ENCODE measurements around the gene SEMG2. TPM values are rescaled to one million over a fixed set of nuclear protein-coding genes. Genes with fewer than 3 reads are reported as not detected.

The SEMG2 gene
- not detected for total RNA-seq

GRCh38 chr20:45221076-45221475 is at the start of gene SEMG2:
TSS of gene SEMG2 (plus strand) at chr20:45221373. CDS start at chr20:45221390, 17 bp downstream.
- Mint-ChIP-seq H3K27me3 (peaks cover 27 to 50% of the 10 kb centered on the region in 2 donors), H3K27ac (no peak within 1 kb of the TSS), H3K9me3 (no peaks in the 10 kb centered on the region), H3K4me3 (no peak within 1 kb of the TSS), H3K4me1 (ENCODE audit: low read depth in 2 of 2) (no peaks in the 10 kb centered on the region), H3K36me3 (no peaks in the 10 kb centered on the region)
- no peak for DNase-seq (ENCODE audit: low spot score)
- no peak for ATAC-seq

GRCh38 chr20:45173522-45173921 is 47.7 kb upstream of the SEMG2 start:
- no peak for DNase-seq (ENCODE audit: low spot score)
- Mint-ChIP-seq H3K4me1 (ENCODE audit: low read depth in 2 of 2) (no peaks in the 10 kb centered on the region), H3K36me3 (no peaks in the 10 kb centered on the region), H3K9me3 (no peaks in the 10 kb centered on the region), H3K4me3 (no peak overlapping the region), H3K27me3 (peaks cover 8 to 27% of the 10 kb centered on the region in 2 donors), H3K27ac (no peak overlapping the region)
- ATAC-seq, result no peak

GRCh38 chr20:45174434-45175364 is 46.5 kb upstream of the SEMG2 start, which contains the start of gene PI3:
TSS of gene PI3 (plus strand) at chr20:45174902. CDS start at chr20:45174923, 21 bp downstream.
- H3K27me3 Mint-ChIP-seq, result peaks cover 10 to 27% of the 10 kb centered on the region in 2 donors
- DNase-seq (ENCODE audit: low spot score) (no peak), ATAC-seq (no peak)
- H3K9me3 Mint-ChIP-seq, result no peaks in the 10 kb centered on the region
- H3K36me3 Mint-ChIP-seq, result no peaks in the 10 kb centered on the region
- H3K4me1 Mint-ChIP-seq (ENCODE audit: low read depth in 2 of 2), result no peaks in the 10 kb centered on the region
- no peak within 1 kb of the TSS for H3K27ac Mint-ChIP-seq
- H3K4me3 Mint-ChIP-seq, result no peak within 1 kb of the TSS

GRCh38 chr20:45176526-45177267 is 44.5 kb upstream of the SEMG2 start:
- Mint-ChIP-seq H3K9me3 (no peaks in the 10 kb centered on the region), H3K27ac (no peak overlapping the region), H3K4me1 (ENCODE audit: low read depth in 2 of 2) (no peaks in the 10 kb centered on the region), H3K36me3 (no peaks in the 10 kb centered on the region), H3K27me3 (peaks cover 10 to 20% of the 10 kb centered on the region in 2 donors), H3K4me3 (no peak overlapping the region)
- DNase-seq (ENCODE audit: low spot score), result no peak
- ATAC-seq, result no peak

- Mint-ChIP-seq H3K4me1 (ENCODE audit: low read depth in 2 of 2) (no peaks in the 10 kb centered on the region), H3K36me3 (no peaks in the 10 kb centered on the region), H3K4me3 (no peak overlapping the region), H3K27ac (no peak overlapping the region), H3K9me3 (no peaks in the 10 kb centered on the region), H3K27me3 (peaks cover 4 to 9% of the 10 kb centered on the region in 2 donors)
- DNase-seq (ENCODE audit: low spot score), result no peak
- peak; percentile 20 to 36 for ATAC-seq
Observed at GRCh38 chr20:45179166-45179565, 42.0 kb upstream of the SEMG2 start.

GRCh38 chr20:45181639-45182038 is 39.5 kb upstream of the SEMG2 start:
- DNase-seq (ENCODE audit: low spot score) (no peak), ATAC-seq (no peak)
- no peak overlapping the region for H3K27ac Mint-ChIP-seq
- no peaks in the 10 kb centered on the region for H3K36me3 Mint-ChIP-seq
- no peaks in the 10 kb centered on the region for H3K9me3 Mint-ChIP-seq
- H3K4me3 Mint-ChIP-seq, result no peak overlapping the region
- peaks cover 15% of the 10 kb centered on the region in 2 donors for H3K27me3 Mint-ChIP-seq
- H3K4me1 Mint-ChIP-seq (ENCODE audit: low read depth in 2 of 2), result no peaks in the 10 kb centered on the region

- DNase-seq (ENCODE audit: low spot score) (no peak), ATAC-seq (no peak)
- no peaks in the 10 kb centered on the region for H3K36me3 Mint-ChIP-seq
- no peak overlapping the region for H3K4me3 Mint-ChIP-seq
- H3K27me3 Mint-ChIP-seq, result peaks cover 9 to 22% of the 10 kb centered on the region in 2 donors
- H3K27ac Mint-ChIP-seq, result no peak overlapping the region
- no peaks in the 10 kb centered on the region for H3K4me1 Mint-ChIP-seq (ENCODE audit: low read depth in 2 of 2)
- no peaks in the 10 kb centered on the region for H3K9me3 Mint-ChIP-seq
Observed at GRCh38 chr20:45183084-45183483, 38.1 kb upstream of the SEMG2 start.

- Mint-ChIP-seq H3K36me3 (no peaks in the 10 kb centered on the region), H3K9me3 (no peaks in the 10 kb centered on the region), H3K27ac (no peak overlapping the region), H3K27me3 (peaks cover 13 to 29% of the 10 kb centered on the region in 2 donors), H3K4me3 (no peak overlapping the region), H3K4me1 (ENCODE audit: low read depth in 2 of 2) (no peaks in the 10 kb centered on the region)
- DNase-seq (ENCODE audit: low spot score) (no peak), ATAC-seq (peak in 1 of 2 donors; percentile 61)
Observed at GRCh38 chr20:45187693-45188092, 33.5 kb upstream of the SEMG2 start.

GRCh38 chr20:45189067-45189609 is 32.0 kb upstream of the SEMG2 start:
- H3K27ac Mint-ChIP-seq, result no peak overlapping the region
- DNase-seq (ENCODE audit: low spot score) (no peak), ATAC-seq (no peak)
- H3K9me3 Mint-ChIP-seq, result no peaks in the 10 kb centered on the region
- peaks cover 13 to 33% of the 10 kb centered on the region in 2 donors for H3K27me3 Mint-ChIP-seq
- H3K4me1 Mint-ChIP-seq (ENCODE audit: low read depth in 2 of 2), result no peaks in the 10 kb centered on the region
- H3K4me3 Mint-ChIP-seq, result no peak overlapping the region
- H3K36me3 Mint-ChIP-seq, result no peaks in the 10 kb centered on the region

- no peak for DNase-seq (ENCODE audit: low spot score)
- H3K9me3 Mint-ChIP-seq, result no peaks in the 10 kb centered on the region
- H3K4me1 Mint-ChIP-seq (ENCODE audit: low read depth in 2 of 2), result no peaks in the 10 kb centered on the region
- no peak overlapping the region for H3K27ac Mint-ChIP-seq
- H3K27me3 Mint-ChIP-seq, result peaks cover 9 to 35% of the 10 kb centered on the region in 2 donors
- H3K36me3 Mint-ChIP-seq, result no peaks in the 10 kb centered on the region
- no peak overlapping the region for H3K4me3 Mint-ChIP-seq
- no peak for ATAC-seq
Observed at GRCh38 chr20:45189861-45190260, 31.3 kb upstream of the SEMG2 start.

GRCh38 chr20:45191926-45192325 is 29.2 kb upstream of the SEMG2 start:
- Mint-ChIP-seq H3K4me1 (ENCODE audit: low read depth in 2 of 2) (no peaks in the 10 kb centered on the region), H3K36me3 (no peaks in the 10 kb centered on the region), H3K4me3 (no peak overlapping the region), H3K9me3 (no peaks in the 10 kb centered on the region), H3K27me3 (peaks cover 8 to 23% of the 10 kb centered on the region in 2 donors), H3K27ac (no peak overlapping the region)
- DNase-seq (ENCODE audit: low spot score) (no peak), ATAC-seq (no peak)

- Mint-ChIP-seq H3K36me3 (no peaks in the 10 kb centered on the region), H3K4me3 (no peak overlapping the region), H3K27me3 (peaks cover 16 to 26% of the 10 kb centered on the region in 2 donors), H3K9me3 (no peaks in the 10 kb centered on the region), H3K4me1 (ENCODE audit: low read depth in 2 of 2) (no peaks in the 10 kb centered on the region), H3K27ac (no peak overlapping the region)
- DNase-seq (ENCODE audit: low spot score), result no peak
- no peak for ATAC-seq
Observed at GRCh38 chr20:45193331-45193730, 27.8 kb upstream of the SEMG2 start.

- Mint-ChIP-seq H3K27ac (no peak within 1 kb of the TSS), H3K27me3 (peaks cover 40 to 71% of the 10 kb centered on the region in 2 donors), H3K36me3 (peaks cover 5% of the 10 kb centered on the region), H3K4me3 (no peak within 1 kb of the TSS), H3K4me1 (ENCODE audit: low read depth in 2 of 2) (no peaks in the 10 kb centered on the region), H3K9me3 (peaks cover 3% of the 10 kb centered on the region)
- ATAC-seq (no peak), DNase-seq (ENCODE audit: low spot score) (no peak)
Observed at GRCh38 chr20:45206725-45207124, 14.4 kb upstream of the SEMG2 start, which contains the start of gene SEMG1. TSS of gene SEMG1 (plus strand) at chr20:45207033. CDS start at chr20:45207054, 21 bp downstream.

Measured in natural killer cell treated with Interleukin-12 subunit alpha and Interleukin-12 subunit beta and Interleukin-15 and Interleukin-18, amount 100 ng/mL, for 72 hours (primary cell).